CD4-positive, alpha-beta memory T cell (primary cell): ENCODE results near the gene C1orf174. TPM values are rescaled to one million over a fixed set of nuclear protein-coding genes. Genes with fewer than 3 reads are reported as not detected.

Experiments used
- CTCF ChIA-PET: fragments of 350-600 bp; sonication (Branson Sonifier 250); formaldehyde crosslinking; loops from one replicate; lab custom pipeline; 2021; ENCODE audit warnings: inconsistent platforms; ENCODE audit not compliant: partially characterized antibody; lab: Charles Lee
- POLR2A ChIA-PET: fragments of 350-600 bp; sonication (Branson Sonifier 250); formaldehyde crosslinking; loops from one replicate; lab custom pipeline; 2021; ENCODE audit not compliant: partially characterized antibody; lab: Charles Lee
- DNase-seq, 5 donors: peaks; one replicate each; pipeline versions ENCODE4 v3.0.0 to v3.0.0-alpha.2; 2020 to 2022; ENCODE audit warnings: mixed read lengths in 1 of 5
- H3K27ac ChIP-seq: one replicate; pipeline ENCODE4 v1.7.0; 2013; ENCODE audit warnings: low read depth, low read length
- H3K27me3 ChIP-seq: 2 replicates; pipeline ENCODE4 v1.7.0; 2013; ENCODE audit warnings: mild to moderate bottlenecking, low read length, moderate library complexity; ENCODE audit not compliant: insufficient read depth
- H3K36me3 ChIP-seq: 2 replicates; pipeline ENCODE4 v1.7.0; 2013; ENCODE audit warnings: mild to moderate bottlenecking, low read length, moderate library complexity; ENCODE audit not compliant: insufficient read depth
- H3K4me1 ChIP-seq: 2 replicates; pipeline ENCODE4 v1.7.0; 2013; ENCODE audit warnings: mild to moderate bottlenecking, low read length, moderate library complexity; ENCODE audit not compliant: insufficient read depth
- H3K4me3 ChIP-seq, 2 donors: one replicate each; pipeline ENCODE4 v1.7.0; 2013; ENCODE audit warnings: low read length in 2 of 2, mild to moderate bottlenecking in 1 of 2
- H3K9me3 ChIP-seq, 2 donors: one replicate each; pipeline ENCODE4 v1.7.0; 2013; ENCODE audit warnings: low read length in 2 of 2, control low read depth in 1 of 2; ENCODE audit not compliant: control insufficient read depth in 1 of 2
- H3K27ac Mint-ChIP-seq, 7 donors: one replicate each; pipeline ENCODE4 v1.8.0; 2020 to 2021; ENCODE audit warnings: mixed read lengths in 7 of 7, mild to moderate bottlenecking in 6 of 7, inconsistent platforms in 3 of 7, moderate library complexity in 3 of 7
- H3K27me3 Mint-ChIP-seq, 2 donors: one replicate each; pipeline ENCODE4 v1.8.0; 2020 to 2021; ENCODE audit warnings: mixed read lengths in 2 of 2
- H3K36me3 Mint-ChIP-seq, 2 donors: one replicate each; pipeline ENCODE4 v1.8.0; 2020 to 2021; ENCODE audit warnings: mixed read lengths in 2 of 2, inconsistent platforms in 1 of 2, mild to moderate bottlenecking in 1 of 2
- H3K4me1 Mint-ChIP-seq, 4 donors: one replicate each; pipeline ENCODE4 v1.8.0; 2020 to 2021; ENCODE audit warnings: mixed read lengths in 4 of 4, mild to moderate bottlenecking in 1 of 4
- H3K4me3 Mint-ChIP-seq, 8 donors: one replicate each; pipeline ENCODE4 v1.8.0; 2020 to 2021; ENCODE audit warnings: mixed read lengths in 8 of 8, mild to moderate bottlenecking in 7 of 8, moderate library complexity in 6 of 8, inconsistent platforms in 3 of 8
- H3K9me3 Mint-ChIP-seq, 8 donors: one replicate each; pipeline ENCODE4 v1.8.0; 2020 to 2021; ENCODE audit warnings: mixed read lengths in 8 of 8, mild to moderate bottlenecking in 5 of 8, inconsistent platforms in 3 of 8, moderate library complexity in 1 of 8
- intact Hi-C: fragments of 100-400 bp; cut with micrococcal nuclease; formaldehyde crosslinking; loops from one replicate; pipeline ENCODE4 v1.15.1; 2023
- polyA plus RNA-seq, 2 donors: library from polyadenylated mRNA; unstranded; fragments of 300-500 nt; fragmentation: Illumina TruSeq; gene quantifications; one replicate each; pipeline ENCODE4 v1.2.3, GENCODE V29; 2021
- total RNA-seq, 2 experiments: library from RNA; stranded (reverse); gene quantifications; one replicate each; pipeline ENCODE4 v1.2.3, GENCODE V29; 2021

C1orf174 gene
- total and polyA plus RNA-seq, 4 experiments from 2014 or later, result 21.8 to 36.0 (median 34.3) TPM

GRCh38 chr1:3903141-3904005, 3.3 kb upstream of the C1orf174 start:
- ChIA-PET POLR2A (interaction anchor here (1.0 to 5.3 kb wide), 3 partner anchors 10 to 107 kb away, joined by 3 to 73 read pairs (median 3); partner anchors contain the start of genes CEP104 and DFFB), CTCF (interaction anchor here (0.6 to 1.3 kb wide), 3 partner anchors 8 to 46 kb away, joined by 3 to 5 read pairs (median 4); partner anchors contain the start of genes CEP104 and DFFB)
- DNase-seq, result peak in 1 of 5 donors; percentile 30
- peak overlapping the region in 6 of 8 donors; percentile 54 to 98 (median 94) for H3K4me3 Mint-ChIP-seq
- H3K9me3 Mint-ChIP-seq, result peaks cover 0 to 7% (median 2%) of the 10 kb centered on the region in 8 donors
- intact Hi-C loops, result no loop called here
- H3K27me3 ChIP-seq, result no peaks in the 10 kb centered on the region
- H3K27ac ChIP-seq, result peak overlapping the region; percentile 44
- no peaks in the 10 kb centered on the region for H3K27me3 Mint-ChIP-seq
- no peaks in the 10 kb centered on the region for H3K9me3 ChIP-seq
- peak overlapping the region; percentile 70 to 99 (median 91) for H3K27ac Mint-ChIP-seq
- H3K4me3 ChIP-seq, result peak overlapping the region; percentile 7 to 10
- no peaks in the 10 kb centered on the region for H3K36me3 ChIP-seq
- peaks cover 21 to 52% (median 42%) of the 10 kb centered on the region in 4 donors for H3K4me1 Mint-ChIP-seq
- peaks cover 47% of the 10 kb centered on the region for H3K4me1 ChIP-seq
- H3K36me3 Mint-ChIP-seq, result peaks cover 3 to 15% of the 10 kb centered on the region in 2 donors

- intact Hi-C loops, result no loop called here
- peak overlapping the region in 1 of 2 donors; percentile 10 for H3K4me3 ChIP-seq
- Mint-ChIP-seq H3K27me3 (no peaks in the 10 kb centered on the region), H3K4me1 (peaks cover 25 to 59% (median 42%) of the 10 kb centered on the region in 4 donors), H3K9me3 (peaks cover 0 to 12% (median 8%) of the 10 kb centered on the region in 8 donors), H3K4me3 (peak overlapping the region; percentile 86 to 98 (median 94)), H3K27ac (peak overlapping the region; percentile 88 to 99 (median 92)), H3K36me3 (peaks cover 9 to 16% of the 10 kb centered on the region in 2 donors)
- DNase-seq, result peak in 4 of 5 donors; percentile 38 to 53 (median 42)
- ChIA-PET POLR2A (interaction anchor here (1.0 to 5.3 kb wide), 2 partner anchors 46 to 106 kb away, joined by 3 to 73 read pairs; partner anchors contain the start of genes CEP104 and DFFB), CTCF (interaction anchor here (1.3 kb wide), 2 partner anchors 9 to 46 kb away, joined by 4 to 5 read pairs; partner anchors contain the start of genes CEP104 and DFFB)
- H3K9me3 ChIP-seq, result no peaks in the 10 kb centered on the region
- H3K27ac ChIP-seq, result peak overlapping the region; percentile 44
- no peaks in the 10 kb centered on the region for H3K36me3 ChIP-seq
- peaks cover 48% of the 10 kb centered on the region for H3K4me1 ChIP-seq
- H3K27me3 ChIP-seq, result no peaks in the 10 kb centered on the region
Measured at GRCh38 chr1:3902571-3903091, 2.6 kb upstream of the C1orf174 start.

GRCh38 chr1:3902111-3902511, 2.0 kb upstream of the C1orf174 start:
- H3K4me1 ChIP-seq, result peaks cover 48% of the 10 kb centered on the region
- no peaks in the 10 kb centered on the region for H3K36me3 ChIP-seq
- peaks cover 28 to 58% (median 42%) of the 10 kb centered on the region in 4 donors for H3K4me1 Mint-ChIP-seq
- peaks cover 13 to 18% of the 10 kb centered on the region in 2 donors for H3K36me3 Mint-ChIP-seq
- intact Hi-C loops, result no loop called here
- H3K4me3 ChIP-seq, result peak overlapping the region in 1 of 2 donors; percentile 8
- peak overlapping the region; percentile 44 for H3K27ac ChIP-seq
- peak overlapping the region; percentile 88 to 99 (median 92) for H3K27ac Mint-ChIP-seq
- ChIA-PET POLR2A (interaction anchor here (0.7 to 5.3 kb wide), 2 partner anchors 45 to 106 kb away, joined by 3 to 73 read pairs; partner anchors contain the start of genes CEP104, DFFB and LRRC47), CTCF (interaction anchor here (1.3 kb wide), 1 partner anchor 9 kb away, joined by 5 read pairs; no protein-coding TSS in a partner anchor)
- no peaks in the 10 kb centered on the region for H3K27me3 Mint-ChIP-seq
- peak overlapping the region; percentile 86 to 98 (median 94) for H3K4me3 Mint-ChIP-seq
- DNase-seq, result peak; percentile 46 to 66 (median 54)
- H3K9me3 ChIP-seq, result no peaks in the 10 kb centered on the region
- H3K27me3 ChIP-seq, result no peaks in the 10 kb centered on the region
- H3K9me3 Mint-ChIP-seq, result peaks cover 0 to 17% (median 13%) of the 10 kb centered on the region in 8 donors

- peak; percentile 66 to 78 (median 70) for DNase-seq
- Mint-ChIP-seq H3K36me3 (peaks cover 19 to 23% of the 10 kb centered on the region in 2 donors), H3K4me3 (peak overlapping the region; percentile 86 to 98 (median 94)), H3K9me3 (peaks cover 0 to 21% (median 13%) of the 10 kb centered on the region in 8 donors), H3K27me3 (no peaks in the 10 kb centered on the region), H3K4me1 (peaks cover 30 to 65% (median 45%) of the 10 kb centered on the region in 4 donors), H3K27ac (peak overlapping the region; percentile 93 to 99 (median 96))
- H3K36me3 ChIP-seq, result no peaks in the 10 kb centered on the region
- H3K27me3 ChIP-seq, result no peaks in the 10 kb centered on the region
- POLR2A ChIA-PET, result interaction anchor here (0.7 to 5.3 kb wide), 7 partner anchors 11 to 126 kb away, joined by 3 to 73 read pairs (median 7); partner anchors contain the start of genes CEP104, DFFB and LRRC47
- intact Hi-C loops, result loop anchor here (1.0 kb wide), 4 partner anchors 11 to 129 kb away; partner anchors contain the start of genes CEP104, DFFB, LRRC47 and SMIM1
- H3K9me3 ChIP-seq, result no peaks in the 10 kb centered on the region
- H3K27ac ChIP-seq, result peak overlapping the region; percentile 81
- CTCF ChIA-PET, result interaction anchor here (1.2 to 2.3 kb wide), 2 partner anchors 10 to 39 kb away, joined by 3 to 8 read pairs; no protein-coding TSS in a partner anchor
- H3K4me1 ChIP-seq, result peaks cover 52% of the 10 kb centered on the region
- H3K4me3 ChIP-seq, result peak overlapping the region; percentile 54 to 84
Measured at GRCh38 chr1:3900969-3901529, 977 bp upstream of the C1orf174 start.

- Histone ChIP-seq H3K27ac (peak overlapping the region; percentile 81), H3K4me3 (peak overlapping the region; percentile 54 to 84), H3K36me3 (no peaks in the 10 kb centered on the region), H3K27me3 (no peaks in the 10 kb centered on the region), H3K9me3 (no peaks in the 10 kb centered on the region), H3K4me1 (peaks cover 52% of the 10 kb centered on the region)
- intact Hi-C loops, result loop anchor here (1.0 kb wide), 4 partner anchors 9 to 127 kb away; partner anchors contain the start of genes CEP104, DFFB, LRRC47 and SMIM1
- POLR2A ChIA-PET, result interaction anchor here (1.2 to 5.3 kb wide), 6 partner anchors 9 to 124 kb away, joined by 3 to 73 read pairs (median 8); partner anchors contain the start of genes CEP104, DFFB and LRRC47
- Mint-ChIP-seq H3K36me3 (peaks cover 19 to 33% of the 10 kb centered on the region in 2 donors), H3K9me3 (peaks cover 0 to 21% (median 13%) of the 10 kb centered on the region in 8 donors), H3K27me3 (no peaks in the 10 kb centered on the region), H3K4me3 (peak overlapping the region; percentile 86 to 98 (median 94)), H3K27ac (peak overlapping the region; percentile 83 to 99 (median 96)), H3K4me1 (peaks cover 30 to 71% (median 42%) of the 10 kb centered on the region in 4 donors)
- peak in 1 of 5 donors; percentile 1 for DNase-seq
- CTCF ChIA-PET, result interaction anchor here (1.2 to 2.3 kb wide), 3 partner anchors 9 to 42 kb away, joined by 3 to 8 read pairs (median 5); partner anchors contain the start of genes CEP104 and DFFB
Measured at GRCh38 chr1:3899754-3900149, 320 bp downstream of the C1orf174 start.
